Hair follicular keratinocyte (primary cell): ENCODE data around the gene TAF10. TPM values are rescaled to one million over a fixed set of nuclear protein-coding genes. Genes with fewer than 3 reads are reported as not detected.

ENCODE experiments used
- total RNA-seq: library from RNA; depleted of rRNA; stranded (reverse); fragments of >200 nt; gene quantifications from 2 replicates; pipeline ENCODE4 v1.2.3, GENCODE V29; 2015

TAF10 gene
- 86.1 and 117 TPM in 2 replicates for total RNA-seq

GRCh38 chr11:6612213-6613041 lies at the start of gene TAF10:
TSS of gene TAF10 (minus strand) at chr11:6612216. CDS start at chr11:6612189, 27 bp downstream.

DNA sequence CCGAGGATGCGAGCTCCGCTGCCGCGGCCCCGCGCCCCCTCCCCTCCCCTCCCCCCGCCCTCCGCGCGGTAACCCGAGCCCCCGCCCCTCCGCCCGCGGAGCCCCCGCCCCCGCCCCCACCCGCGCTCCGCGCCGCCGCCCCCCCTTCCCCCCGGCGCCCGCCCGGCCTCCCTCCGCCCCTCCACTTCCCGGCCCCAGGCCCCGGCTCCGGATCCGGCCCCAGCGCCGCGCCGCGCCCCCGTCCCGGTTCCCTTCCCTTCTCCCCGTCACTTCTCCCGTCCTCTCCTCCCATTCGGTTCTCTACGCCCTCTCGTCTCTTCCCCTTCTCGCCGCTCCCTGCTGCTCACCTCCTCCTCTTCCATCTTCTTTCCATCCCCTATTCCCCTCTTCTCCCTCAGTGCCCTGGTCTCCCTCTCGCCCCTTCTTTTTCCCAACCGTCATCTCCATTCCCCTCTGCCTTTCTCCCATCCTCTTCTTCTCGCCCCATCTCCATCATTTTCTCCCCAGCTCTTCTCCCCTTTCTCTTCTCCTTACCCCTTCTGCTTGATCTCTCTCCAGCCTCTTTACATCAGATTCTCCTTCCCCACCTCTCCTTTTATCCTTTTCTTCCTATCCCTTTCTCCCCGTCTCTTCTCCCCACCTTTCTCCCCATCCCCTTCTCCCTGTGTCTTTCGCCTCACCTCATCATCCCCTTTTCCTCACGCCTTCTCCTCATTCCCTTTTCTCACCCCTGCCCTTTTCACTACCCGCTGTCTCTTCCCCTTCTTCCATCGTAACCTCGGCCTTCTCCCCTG lies 44.0 kb upstream of the TAF10 start, which contains the start of gene DCHS1:
TSS of gene DCHS1 (minus strand) at position 20 of the 794 bp plus-strand sequence. CDS start 14,196 bp downstream, outside the sequence.

DNA sequence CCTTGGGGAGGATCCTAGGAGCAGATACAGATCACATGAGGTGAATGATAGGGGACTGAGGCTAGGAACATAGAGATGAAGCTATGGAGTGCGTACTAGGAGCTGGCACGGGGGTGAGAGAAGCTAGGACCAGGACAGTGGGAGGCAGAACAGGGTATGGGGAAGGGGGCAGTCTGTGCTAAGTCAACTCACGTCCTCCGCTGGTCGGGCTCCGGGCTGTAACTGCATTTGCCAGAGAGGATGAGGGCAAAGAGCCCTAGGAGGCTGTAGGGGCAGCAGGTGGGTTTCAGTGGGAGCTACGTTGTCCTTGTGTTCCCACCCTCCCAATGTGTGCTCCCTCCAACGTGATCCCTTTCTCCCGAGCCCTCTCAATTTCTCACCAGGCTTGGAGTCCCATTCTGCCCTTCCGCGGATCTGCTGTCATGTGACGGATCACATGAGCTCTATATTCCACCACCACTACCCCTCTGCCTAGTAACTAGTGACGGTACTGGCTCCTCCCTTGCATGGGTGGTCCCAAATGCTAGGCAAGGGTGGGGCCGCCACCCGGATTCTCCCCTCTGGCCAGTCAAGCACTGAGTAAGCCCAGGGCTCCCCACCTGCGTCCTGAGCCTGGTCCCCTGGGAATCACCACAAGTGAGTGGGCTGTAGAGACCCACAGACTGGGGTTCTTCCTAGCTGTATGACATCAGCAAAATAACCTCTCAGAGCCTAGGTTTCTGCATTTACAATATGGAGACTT lies 7.2 kb upstream of the TAF10 start, which contains the start of gene TPP1:
TSS of gene TPP1 (minus strand) at position 419 of the 742 bp plus-strand sequence. CDS start at position 397, 22 bp downstream.

GRCh38 chr11:6603287-6604080 lies 8.5 kb downstream of the TAF10 start, which contains the start of the genes ILK and RRP8:
TSS of gene ILK (plus strand) at chr11:6603774. CDS start at chr11:6604272, 498 bp downstream.
TSS of gene RRP8 (minus strand) at chr11:6603616. CDS start at chr11:6603502, 114 bp downstream.

Other genes with a start within 250 kb of the TAF10 start
- 11.2 and 13.5 TPM in 2 replicates for gene SMPD1, start 221.7 kb downstream of the TAF10 start, total RNA-seq
- gene APBB1, start 193.1 kb downstream of the TAF10 start, total RNA-seq: 9.8 and 10.7 TPM in 2 replicates
- gene HPX, start 171.2 kb downstream of the TAF10 start, total RNA-seq: 0.31 TPM in 1 of 2 replicates, not detected in the other
- gene TRIM3, start 138.3 kb downstream of the TAF10 start, total RNA-seq: 8.7 and 12.5 TPM in 2 replicates
- gene ARFIP2, start 130.9 kb downstream of the TAF10 start, total RNA-seq: 45.6 and 64.7 TPM in 2 replicates
- gene TIMM10B, start 130.7 kb downstream of the TAF10 start, total RNA-seq: 36.5 and 40.2 TPM in 2 replicates
- gene DNHD1, start 114.9 kb downstream of the TAF10 start, total RNA-seq: 1.0 and 2.4 TPM in 2 replicates
- 14.4 and 16.6 TPM in 2 replicates for gene RRP8, start 8.6 kb downstream of the TAF10 start, total RNA-seq
- gene ILK, start 8.4 kb downstream of the TAF10 start, total RNA-seq: 85.4 and 121 TPM in 2 replicates
- 20.5 and 21.9 TPM in 2 replicates for gene TPP1, start 7.2 kb upstream of the TAF10 start, total RNA-seq
- gene DCHS1, start 43.6 kb upstream of the TAF10 start, total RNA-seq: 0.16 and 0.27 TPM in 2 replicates
- 54.1 and 63.7 TPM in 2 replicates for gene MRPL17, start 71.1 kb upstream of the TAF10 start, total RNA-seq
- 0.11 TPM in 1 of 2 replicates, not detected in the other for gene OR2AG2, start 159.8 kb upstream of the TAF10 start, total RNA-seq
- gene OR2AG1, start 170.8 kb upstream of the TAF10 start, total RNA-seq: not detected in 2 replicates
- gene OR6A2, start 187.5 kb upstream of the TAF10 start, total RNA-seq: not detected in 2 replicates
- gene OR10A5, start 233.5 kb upstream of the TAF10 start, total RNA-seq: not detected in 2 replicates